ENCODE results near the gene SRCAP.

Gene SRCAP

DNA sequence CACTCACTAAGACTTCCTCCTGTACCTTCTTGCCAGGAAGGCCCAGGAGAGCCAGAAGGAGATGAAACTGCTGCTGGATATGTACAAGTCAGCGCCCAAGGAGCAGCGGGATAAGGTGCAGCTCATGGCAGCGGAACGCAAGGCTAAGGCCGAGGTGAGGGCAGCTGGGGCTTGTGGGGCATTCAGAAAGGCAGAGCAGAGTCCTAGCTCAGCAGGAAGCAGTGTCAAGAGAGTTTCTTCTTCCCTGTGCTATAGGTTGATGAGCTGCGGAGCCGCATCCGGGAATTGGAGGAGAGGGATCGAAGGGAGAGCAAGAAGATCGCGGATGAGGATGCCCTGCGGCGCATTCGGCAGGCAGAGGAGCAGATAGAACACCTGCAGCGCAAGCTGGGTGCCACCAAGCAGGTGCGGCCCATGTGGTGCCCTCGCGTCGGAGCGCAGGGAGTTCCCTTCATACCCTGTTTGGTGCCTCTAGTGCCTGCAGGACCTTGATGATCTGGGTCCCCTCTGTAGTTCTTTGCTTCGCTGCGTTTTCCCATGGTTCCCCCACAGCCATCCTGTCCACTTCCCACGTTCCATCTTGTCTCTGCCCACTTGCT is 69.7 kb downstream of the SRCAP start:
- TF ChIP-seq CEBPB (IDR thresholded peaks at IDR 0.05) (no peak), USF1 (IDR thresholded peaks at IDR 0.05) (no peak), TAF1 (IDR thresholded peaks at IDR 0.05; ENCODE audit: low read depth) (no peak), TEAD4 (IDR thresholded peaks at IDR 0.05) (no peak), ZBTB7A (IDR thresholded peaks at IDR 0.05; ENCODE audit: low read depth) (no peak), FOXM1 (IDR thresholded peaks at IDR 0.05; ENCODE audit: borderline replicate concordance, low read depth) (no peak), CREB1 (IDR thresholded peaks at IDR 0.05; ENCODE audit: low read depth) (no peak), NFIC (IDR thresholded peaks at IDR 0.05) (no peak), RAD21 (IDR thresholded peaks at IDR 0.05; ENCODE audit: low read depth) (no peak), EP300 (IDR thresholded peaks at IDR 0.05; ENCODE audit: borderline replicate concordance) (no peak), TCF12 (IDR thresholded peaks at IDR 0.05; ENCODE audit: low read depth) (no peak), EGR1 (IDR thresholded peaks at IDR 0.05) (no peak), YY1 (IDR thresholded peaks at IDR 0.05; ENCODE audit: low read depth) (no peak)
- TF ChIP-seq, protein P1, sequence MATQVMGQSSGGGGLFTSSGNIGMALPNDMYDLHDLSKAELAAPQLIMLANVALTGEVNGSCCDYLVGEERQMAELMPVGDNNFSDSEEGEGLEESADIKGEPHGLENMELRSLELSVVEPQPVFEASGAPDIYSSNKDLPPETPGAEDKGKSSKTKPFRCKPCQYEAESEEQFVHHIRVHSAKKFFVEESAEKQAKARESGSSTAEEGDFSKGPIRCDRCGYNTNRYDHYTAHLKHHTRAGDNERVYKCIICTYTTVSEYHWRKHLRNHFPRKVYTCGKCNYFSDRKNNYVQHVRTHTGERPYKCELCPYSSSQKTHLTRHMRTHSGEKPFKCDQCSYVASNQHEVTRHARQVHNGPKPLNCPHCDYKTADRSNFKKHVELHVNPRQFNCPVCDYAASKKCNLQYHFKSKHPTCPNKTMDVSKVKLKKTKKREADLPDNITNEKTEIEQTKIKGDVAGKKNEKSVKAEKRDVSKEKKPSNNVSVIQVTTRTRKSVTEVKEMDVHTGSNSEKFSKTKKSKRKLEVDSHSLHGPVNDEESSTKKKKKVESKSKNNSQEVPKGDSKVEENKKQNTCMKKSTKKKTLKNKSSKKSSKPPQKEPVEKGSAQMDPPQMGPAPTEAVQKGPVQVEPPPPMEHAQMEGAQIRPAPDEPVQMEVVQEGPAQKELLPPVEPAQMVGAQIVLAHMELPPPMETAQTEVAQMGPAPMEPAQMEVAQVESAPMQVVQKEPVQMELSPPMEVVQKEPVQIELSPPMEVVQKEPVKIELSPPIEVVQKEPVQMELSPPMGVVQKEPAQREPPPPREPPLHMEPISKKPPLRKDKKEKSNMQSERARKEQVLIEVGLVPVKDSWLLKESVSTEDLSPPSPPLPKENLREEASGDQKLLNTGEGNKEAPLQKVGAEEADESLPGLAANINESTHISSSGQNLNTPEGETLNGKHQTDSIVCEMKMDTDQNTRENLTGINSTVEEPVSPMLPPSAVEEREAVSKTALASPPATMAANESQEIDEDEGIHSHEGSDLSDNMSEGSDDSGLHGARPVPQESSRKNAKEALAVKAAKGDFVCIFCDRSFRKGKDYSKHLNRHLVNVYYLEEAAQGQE (IDR thresholded peaks at IDR 0.05; ENCODE audit: low read depth) = no peak
- TF ChIP-seq, protein P2, sequence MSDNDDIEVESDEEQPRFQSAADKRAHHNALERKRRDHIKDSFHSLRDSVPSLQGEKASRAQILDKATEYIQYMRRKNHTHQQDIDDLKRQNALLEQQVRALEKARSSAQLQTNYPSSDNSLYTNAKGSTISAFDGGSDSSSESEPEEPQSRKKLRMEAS (IDR thresholded peaks at IDR 0.05) = no peak

- no peak for TF ChIP-seq RAD21 (IDR thresholded peaks at IDR 0.05; ENCODE audit: low read depth)
- TF ChIP-seq FOXM1 (IDR thresholded peaks at IDR 0.05; ENCODE audit: borderline replicate concordance, low read depth) = no peak
- no peak for TF ChIP-seq CREB1 (IDR thresholded peaks at IDR 0.05; ENCODE audit: low read depth)
- no peak for TF ChIP-seq NFIC (IDR thresholded peaks at IDR 0.05)
- TF ChIP-seq, protein P2 (IDR thresholded peaks at IDR 0.05) = no peak
- TF ChIP-seq TEAD4 (IDR thresholded peaks at IDR 0.05) = no peak
- TF ChIP-seq, protein P1 (IDR thresholded peaks at IDR 0.05; ENCODE audit: low read depth) = no peak
- TF ChIP-seq EGR1 (IDR thresholded peaks at IDR 0.05) = no peak
- no peak for TF ChIP-seq EP300 (IDR thresholded peaks at IDR 0.05; ENCODE audit: borderline replicate concordance)
- TF ChIP-seq TAF1 (IDR thresholded peaks at IDR 0.05; ENCODE audit: low read depth) = no peak
- no peak for TF ChIP-seq ZBTB7A (IDR thresholded peaks at IDR 0.05; ENCODE audit: low read depth)
Observed at GRCh38 chr16:30769379-30770089, 70.6 kb downstream of the SRCAP start.

DNA sequence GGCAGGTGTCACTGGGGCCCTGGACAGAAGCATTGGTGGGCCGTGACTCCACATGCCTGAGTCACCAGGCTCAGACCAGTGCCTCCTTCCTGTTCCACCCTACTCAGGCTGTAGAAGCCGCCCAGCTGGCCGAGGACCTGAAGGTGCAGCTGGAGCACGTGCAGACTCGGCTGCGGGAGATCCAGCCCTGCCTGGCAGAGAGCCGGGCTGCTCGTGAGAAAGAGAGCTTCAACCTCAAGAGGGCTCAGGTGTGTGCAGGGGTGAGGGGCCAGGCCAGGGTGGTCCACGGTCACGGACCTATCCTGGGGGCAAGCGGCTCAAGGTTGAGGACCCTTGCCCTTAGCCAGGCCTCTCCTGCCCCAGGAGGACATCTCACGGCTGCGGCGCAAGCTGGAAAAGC is 72.8 kb downstream of the SRCAP start:
- TF ChIP-seq EGR1 (IDR thresholded peaks at IDR 0.05) (no peak), USF1 (IDR thresholded peaks at IDR 0.05) (no peak), CREB1 (IDR thresholded peaks at IDR 0.05; ENCODE audit: low read depth) (no peak), EP300 (IDR thresholded peaks at IDR 0.05; ENCODE audit: borderline replicate concordance) (no peak), YY1 (IDR thresholded peaks at IDR 0.05; ENCODE audit: low read depth) (no peak), TAF1 (IDR thresholded peaks at IDR 0.05; ENCODE audit: low read depth) (no peak), CEBPB (IDR thresholded peaks at IDR 0.05) (no peak), TCF12 (IDR thresholded peaks at IDR 0.05; ENCODE audit: low read depth) (no peak), TEAD4 (IDR thresholded peaks at IDR 0.05) (no peak)
- TF ChIP-seq, protein P1 (IDR thresholded peaks at IDR 0.05; ENCODE audit: low read depth) = no peak

GRCh38 chr16:30773826-30774225 is 74.9 kb downstream of the SRCAP start:
- TF ChIP-seq CREB1 (IDR thresholded peaks at IDR 0.05; ENCODE audit: low read depth) (no peak), NFIC (IDR thresholded peaks at IDR 0.05) (no peak), TCF12 (IDR thresholded peaks at IDR 0.05; ENCODE audit: low read depth) (no peak), EGR1 (IDR thresholded peaks at IDR 0.05) (no peak), ZBTB7A (IDR thresholded peaks at IDR 0.05; ENCODE audit: low read depth) (no peak), EP300 (IDR thresholded peaks at IDR 0.05; ENCODE audit: borderline replicate concordance) (no peak), CEBPB (IDR thresholded peaks at IDR 0.05) (no peak), YY1 (IDR thresholded peaks at IDR 0.05; ENCODE audit: low read depth) (no peak), FOXM1 (IDR thresholded peaks at IDR 0.05; ENCODE audit: borderline replicate concordance, low read depth) (no peak), TAF1 (IDR thresholded peaks at IDR 0.05; ENCODE audit: low read depth) (no peak), TEAD4 (IDR thresholded peaks at IDR 0.05) (no peak), RAD21 (IDR thresholded peaks at IDR 0.05; ENCODE audit: low read depth) (no peak), USF1 (IDR thresholded peaks at IDR 0.05) (no peak)
- TF ChIP-seq, protein P2 (IDR thresholded peaks at IDR 0.05) = no peak
- TF ChIP-seq, protein P1 (IDR thresholded peaks at IDR 0.05; ENCODE audit: low read depth) = no peak

Data from Ishikawa (cell line).